ENCODE measurements around the gene POLRMT. TPM values are rescaled to one million over a fixed set of nuclear protein-coding genes. Genes with fewer than 3 reads are reported as not detected.

The POLRMT gene
- polyA plus RNA-seq, 1 of the 3 experiments (the other 2 are of a cell fraction) = 38.2 TPM

DNA sequence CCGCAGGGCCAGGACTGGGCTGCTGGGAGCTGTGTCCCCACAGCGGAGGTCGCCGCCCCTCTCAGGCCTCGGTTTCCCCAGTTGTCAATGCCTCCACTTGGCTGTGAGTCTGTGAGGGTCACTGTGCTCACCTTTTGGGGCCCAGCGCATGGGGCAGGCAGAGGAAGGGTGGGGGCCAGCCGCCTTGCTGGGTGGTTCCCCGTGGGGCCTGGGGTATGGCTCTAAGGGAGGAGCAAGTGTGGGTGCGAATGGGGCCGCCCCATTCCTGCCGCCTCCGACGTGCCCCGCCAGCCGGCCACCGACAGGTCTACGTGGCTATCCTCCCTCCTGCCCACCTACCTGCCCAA is 5.5 kb upstream of the POLRMT start:
- Histone ChIP-seq H3K9ac (no peak overlapping the region), H3K79me2 (ENCODE audit: insufficient read depth) (peaks cover 6% of the 10 kb centered on the region), H3K9me3 (no peaks in the 10 kb centered on the region), H3K4me1 (ENCODE audit: control insufficient read depth in 1 of 2, insufficient read depth in 2 of 2, low read depth in 1 of 2, low read length in 1 of 2) (peaks cover 4 to 14% of the 10 kb centered on the region in 2 experiments; a peak in 3 of 4 replicates), H3K27me3 (ENCODE audit: insufficient read depth) (no peaks in the 10 kb centered on the region), H3K9me2 (no peaks in the 10 kb centered on the region), H4K20me1 (ENCODE audit: insufficient read depth) (no peaks in the 10 kb centered on the region), H3K27ac (ENCODE audit: low read depth in 2 of 2, low read length in 1 of 2) (no peak overlapping the region), H3K4me2 (peak overlapping the region; percentile 91), H3K4me3 (ENCODE audit: low read depth in 2 of 2, low read length in 1 of 2) (peak overlapping the region; percentile 53 to 82), H2AFZ (ENCODE audit: low read depth) (peak overlapping the region; percentile 78; the same call in 1 of the 2 replicates), H3F3A (replicated peaks; ENCODE audit: insufficient read depth) (no peaks in the 10 kb centered on the region), H3K36me3 (replicated peaks in 1 of 2; ENCODE audit: control insufficient read depth in 1 of 2, insufficient read depth in 2 of 2, low read length in 1 of 2) (peaks cover 0 to under 1% of the 10 kb centered on the region in 2 experiments)
- POLR2A ChIA-PET = no interaction called here
- no peak for DNase-seq
- CTCF ChIA-PET = no interaction called here
- TF ChIP-seq MEF2A (IDR thresholded peaks at IDR 0.05; ENCODE audit: borderline replicate concordance, low read depth) (no peak), NRF1 (IDR thresholded peaks at IDR 0.05; ENCODE audit: low read depth, low read length) (no peak), RCOR1 (IDR thresholded peaks at IDR 0.05; ENCODE audit: low read length) (no peak), TEAD4 (IDR thresholded peaks at IDR 0.05; ENCODE audit: borderline replicate concordance, insufficient read depth) (no peak), TAF1 (IDR thresholded peaks at IDR 0.05; ENCODE audit: borderline replicate concordance, low read depth, low read length) (no peak), USF2 (IDR thresholded peaks at IDR 0.05; ENCODE audit: borderline replicate concordance, low read depth, low read length) (no peak), CTCF (IDR thresholded peaks at IDR 0.05) (no peak), FOSL2 (IDR thresholded peaks at IDR 0.05; ENCODE audit: borderline replicate concordance, low read depth) (no peak), IRF3 (IDR thresholded peaks at IDR 0.05; ENCODE audit: low read depth, low read length) (no peak), EZH2phosphoT487 (IDR thresholded peaks at IDR 0.05; ENCODE audit: borderline replicate concordance, low read depth) (no peak), REST (IDR thresholded peaks at IDR 0.05; ENCODE audit: low read depth, low read length) (no peak), TCF12 (IDR thresholded peaks at IDR 0.05) (no peak), NFIC (IDR thresholded peaks at IDR 0.05; ENCODE audit: borderline replicate concordance) (no peak), POLR2AphosphoS5 (IDR thresholded peaks at IDR 0.05; ENCODE audit: low read depth, low read length) (no peak), CHD2 (IDR thresholded peaks at IDR 0.05; ENCODE audit: low read length, partially characterized antibody) (no peak), GATA2 (CRISPR knock-in tag; IDR thresholded peaks at IDR 0.05) (no peak), FOXJ3 (CRISPR knock-in tag; IDR thresholded peaks at IDR 0.05) (no peak)
- TF ChIP-seq, protein P1, sequence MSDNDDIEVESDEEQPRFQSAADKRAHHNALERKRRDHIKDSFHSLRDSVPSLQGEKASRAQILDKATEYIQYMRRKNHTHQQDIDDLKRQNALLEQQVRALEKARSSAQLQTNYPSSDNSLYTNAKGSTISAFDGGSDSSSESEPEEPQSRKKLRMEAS (IDR thresholded peaks at IDR 0.05; ENCODE audit: low read depth) = no peak
- 18% methylated on average over 2 of the region's 17 CpGs for WGBS (ENCODE audit: low lambda C conversion rate)

All from SK-N-SH (cell line).